ENCODE results near the gene SMAD6.
A peak's percentile ranks its signal among the peaks of the same experiment; 100 is the strongest.
"Not testable (repeated sequence)": the region's sequence is repeated elsewhere in the genome, so short reads cannot be mapped to it uniquely, and the experiment has no call there.

SMAD6 gene

DNA sequence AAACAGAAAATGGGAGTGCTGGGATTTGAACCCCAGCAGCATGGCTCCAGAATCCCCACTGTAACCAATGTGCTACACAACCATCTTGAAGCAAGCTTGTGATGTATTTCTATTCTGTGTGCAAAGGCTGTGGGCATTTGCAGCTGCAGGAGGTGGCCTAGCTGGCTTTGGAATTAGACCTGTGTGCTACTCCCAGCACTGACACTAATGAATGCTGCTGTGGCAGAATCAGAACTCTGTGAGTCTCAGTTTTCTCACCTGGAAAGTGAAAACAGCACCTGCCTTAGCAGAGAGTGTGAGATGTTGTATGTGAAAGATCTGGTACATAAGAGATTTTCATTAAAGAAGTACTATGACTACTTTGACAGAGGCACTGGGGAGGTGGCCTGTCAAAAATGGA, 21.5 kb upstream of the SMAD6 start:
- peaks cover 2% of the 10 kb centered on the region for H3K4me1 Mint-ChIP-seq
- H3K27ac Mint-ChIP-seq (ENCODE audit: low read depth), result no peak overlapping the region
- peaks cover 11% of the 10 kb centered on the region for H3K9me3 Mint-ChIP-seq
- H3K36me3 Mint-ChIP-seq (ENCODE audit: insufficient read depth), result no peaks in the 10 kb centered on the region
- DNase-seq (ENCODE audit: low spot score in 2 of 2), result no peak
- no peak for ATAC-seq (replicated peaks; ENCODE audit: extremely low read depth, poor library complexity, severe bottlenecking)
- H3K4me3 Mint-ChIP-seq, result no peak overlapping the region
- H3K27me3 Mint-ChIP-seq, result no peaks in the 10 kb centered on the region

GRCh38 chr15:66681395-66681794, 20.6 kb upstream of the SMAD6 start:
- no peaks in the 10 kb centered on the region for H3K27me3 Mint-ChIP-seq
- no peaks in the 10 kb centered on the region for H3K36me3 Mint-ChIP-seq (ENCODE audit: insufficient read depth)
- H3K4me3 Mint-ChIP-seq, result no peak overlapping the region
- peaks cover 11% of the 10 kb centered on the region for H3K9me3 Mint-ChIP-seq
- DNase-seq (ENCODE audit: low spot score in 2 of 2), result no peak
- no peaks in the 10 kb centered on the region for H3K4me1 Mint-ChIP-seq
- ATAC-seq (replicated peaks; ENCODE audit: extremely low read depth, poor library complexity, severe bottlenecking), result no peak
- no peak overlapping the region for H3K27ac Mint-ChIP-seq (ENCODE audit: low read depth)

DNA sequence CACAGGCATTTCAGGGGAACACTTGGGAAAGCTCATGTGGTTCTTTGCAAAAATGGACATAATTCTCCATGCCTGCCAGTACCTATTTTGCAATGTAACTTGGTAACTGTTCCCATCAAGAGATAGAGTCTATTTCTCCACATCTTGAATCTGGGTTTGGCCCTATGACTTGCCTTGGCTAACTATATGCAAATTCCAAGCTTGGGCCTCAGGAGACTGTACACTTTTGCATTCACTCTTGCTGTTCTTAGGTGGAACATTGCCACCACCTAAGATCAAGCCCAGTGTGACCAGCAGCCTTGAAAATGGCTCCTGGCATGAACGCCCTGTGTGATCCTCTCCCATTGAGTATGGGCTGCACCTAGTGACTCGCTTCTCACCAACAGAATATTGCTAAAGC, 19.8 kb upstream of the SMAD6 start:
- Mint-ChIP-seq H3K27me3 (no peaks in the 10 kb centered on the region), H3K4me3 (no peak overlapping the region), H3K4me1 (no peaks in the 10 kb centered on the region), H3K9me3 (peaks cover 11% of the 10 kb centered on the region), H3K27ac (ENCODE audit: low read depth) (no peak overlapping the region), H3K36me3 (ENCODE audit: insufficient read depth) (no peaks in the 10 kb centered on the region)
- DNase-seq (ENCODE audit: low spot score in 2 of 2), result no peak
- ATAC-seq (replicated peaks; ENCODE audit: extremely low read depth, poor library complexity, severe bottlenecking), result no peak

DNA sequence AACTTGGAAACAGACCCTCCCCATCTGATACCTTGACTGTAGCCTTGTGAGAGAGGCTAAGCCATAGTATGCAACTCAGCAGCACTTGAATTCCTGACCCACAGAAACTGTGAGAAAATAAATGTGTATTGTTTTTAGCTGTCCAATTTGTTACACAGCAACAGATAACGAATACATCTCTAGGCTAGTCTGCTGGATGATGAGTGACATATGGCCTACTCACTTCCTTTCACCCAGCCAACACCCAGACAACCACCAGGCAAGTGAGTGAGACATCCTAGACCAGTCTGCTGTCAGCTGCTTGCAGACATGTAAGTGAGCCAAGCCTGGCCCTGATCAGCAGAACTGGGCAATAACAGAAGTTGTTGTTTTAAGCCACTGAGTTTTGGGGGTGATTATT, 19.2 kb upstream of the SMAD6 start:
- H3K9me3 Mint-ChIP-seq, result peaks cover 11% of the 10 kb centered on the region
- H3K4me3 Mint-ChIP-seq, result no peak overlapping the region
- no peaks in the 10 kb centered on the region for H3K36me3 Mint-ChIP-seq (ENCODE audit: insufficient read depth)
- no peak for ATAC-seq (replicated peaks; ENCODE audit: extremely low read depth, poor library complexity, severe bottlenecking)
- H3K27ac Mint-ChIP-seq (ENCODE audit: low read depth), result no peak overlapping the region
- H3K27me3 Mint-ChIP-seq, result no peaks in the 10 kb centered on the region
- H3K4me1 Mint-ChIP-seq, result no peaks in the 10 kb centered on the region
- DNase-seq (ENCODE audit: low spot score in 2 of 2), result no peak

- Mint-ChIP-seq H3K36me3 (ENCODE audit: insufficient read depth) (no peaks in the 10 kb centered on the region), H3K9me3 (peaks cover 11% of the 10 kb centered on the region), H3K4me1 (no peaks in the 10 kb centered on the region), H3K4me3 (no peak overlapping the region), H3K27me3 (no peaks in the 10 kb centered on the region), H3K27ac (ENCODE audit: low read depth) (no peak overlapping the region)
- ATAC-seq (replicated peaks; ENCODE audit: extremely low read depth, poor library complexity, severe bottlenecking) (no peak), DNase-seq (ENCODE audit: low spot score in 2 of 2) (no peak)
Observed at GRCh38 chr15:66684136-66684681, 17.8 kb upstream of the SMAD6 start.

DNA sequence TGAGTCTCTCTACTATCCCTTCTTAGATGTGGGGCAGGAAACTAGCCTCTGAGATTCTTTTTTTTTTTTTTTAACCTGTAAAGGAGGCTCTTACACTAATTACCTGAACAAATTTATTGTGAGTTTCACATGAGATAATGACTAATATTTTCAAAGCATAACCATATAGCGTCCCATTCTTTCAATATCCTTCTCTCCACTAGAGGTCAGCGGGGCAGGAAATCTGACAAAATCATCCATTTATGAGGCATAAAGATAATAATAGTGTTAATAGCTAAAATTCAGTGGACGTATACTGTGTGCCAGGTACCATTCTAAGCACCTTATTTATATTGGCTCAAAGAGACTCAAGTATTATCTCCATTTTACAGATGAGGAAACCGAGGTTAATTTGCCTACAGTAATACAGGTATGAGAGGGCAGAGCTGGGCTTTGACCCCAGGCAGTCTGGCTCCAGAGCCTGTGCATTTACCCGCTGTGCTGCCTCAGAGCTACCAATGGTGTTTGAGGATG, 16.3 kb upstream of the SMAD6 start:
- Mint-ChIP-seq H3K4me1 (no peaks in the 10 kb centered on the region), H3K27ac (ENCODE audit: low read depth) (no peak overlapping the region), H3K4me3 (no peak overlapping the region), H3K36me3 (ENCODE audit: insufficient read depth) (no peaks in the 10 kb centered on the region), H3K27me3 (no peaks in the 10 kb centered on the region), H3K9me3 (peaks cover 11% of the 10 kb centered on the region)
- ATAC-seq (replicated peaks; ENCODE audit: extremely low read depth, poor library complexity, severe bottlenecking) (no peak), DNase-seq (ENCODE audit: low spot score in 2 of 2) (no peak)

DNA sequence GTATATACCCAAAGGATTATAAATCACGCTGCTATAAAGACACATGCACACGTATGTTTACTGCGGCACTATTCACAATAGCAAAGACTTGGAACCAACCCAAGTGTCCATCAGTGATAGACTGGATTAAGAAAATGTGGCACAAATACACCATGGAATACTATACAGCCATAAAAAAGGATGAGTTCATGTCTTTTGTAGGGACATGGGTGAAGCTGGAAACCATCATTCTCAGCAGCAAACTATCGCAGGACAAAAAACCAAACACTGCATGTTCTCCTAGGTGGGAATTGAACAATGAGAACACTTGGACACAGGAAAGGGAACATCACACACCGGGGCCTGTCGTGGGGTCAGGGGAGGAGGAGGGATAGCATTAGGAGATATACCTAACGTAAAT, 11.1 kb upstream of the SMAD6 start:
- not testable (repeated sequence) for H3K9me3 Mint-ChIP-seq; DNase-seq (ENCODE audit: low spot score in 2 of 2); ATAC-seq (replicated peaks; ENCODE audit: extremely low read depth, poor library complexity, severe bottlenecking); H3K27me3 Mint-ChIP-seq; H3K36me3 Mint-ChIP-seq (ENCODE audit: insufficient read depth); H3K4me3 Mint-ChIP-seq; H3K27ac Mint-ChIP-seq (ENCODE audit: low read depth); H3K4me1 Mint-ChIP-seq

DNA sequence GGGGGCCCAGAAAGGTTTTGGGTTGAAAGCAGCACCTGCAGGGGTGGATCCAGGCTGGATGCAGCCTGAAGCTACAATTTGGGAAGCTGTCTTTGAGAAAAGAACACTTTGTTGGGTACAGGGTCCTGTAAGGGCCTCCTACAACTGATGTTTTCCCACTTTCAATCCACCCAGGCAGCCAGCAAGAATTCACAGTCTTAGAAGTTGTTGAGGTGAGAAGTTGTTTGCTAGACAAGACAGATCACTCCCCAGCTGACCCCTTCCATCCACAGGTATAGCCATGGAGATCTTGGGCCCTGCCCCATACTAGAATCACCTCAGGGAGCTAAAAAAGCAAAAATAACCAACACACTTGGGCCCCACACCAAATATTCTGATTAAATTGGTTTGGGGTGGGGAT, 10.3 kb upstream of the SMAD6 start:
- Mint-ChIP-seq H3K27ac (ENCODE audit: low read depth) (no peak overlapping the region), H3K4me1 (peaks cover 10% of the 10 kb centered on the region), H3K36me3 (ENCODE audit: insufficient read depth) (no peaks in the 10 kb centered on the region), H3K9me3 (no peaks in the 10 kb centered on the region), H3K27me3 (no peaks in the 10 kb centered on the region), H3K4me3 (no peak overlapping the region)
- DNase-seq (ENCODE audit: low spot score in 2 of 2) (no peak), ATAC-seq (replicated peaks; ENCODE audit: extremely low read depth, poor library complexity, severe bottlenecking) (no peak)

DNA sequence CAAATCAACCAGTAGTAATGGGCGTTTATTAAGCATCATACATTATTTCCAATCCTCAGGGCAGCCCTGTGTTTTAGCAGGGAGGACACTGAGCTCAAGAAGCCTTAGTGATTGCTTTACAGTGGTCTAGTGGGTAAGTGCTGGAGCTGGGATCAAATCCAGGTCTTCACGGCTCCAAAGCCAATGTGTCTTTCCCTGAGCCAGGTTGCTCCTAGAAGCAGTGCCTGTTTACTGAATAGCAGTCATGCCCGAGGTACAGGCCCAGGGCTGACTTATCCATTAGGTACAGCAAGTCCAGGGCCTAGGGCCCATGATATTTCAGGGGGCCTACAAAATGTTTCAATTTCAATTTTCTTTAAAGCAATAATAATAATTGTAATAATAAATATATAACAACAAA, 9.6 kb upstream of the SMAD6 start:
- peaks cover 10% of the 10 kb centered on the region for H3K4me1 Mint-ChIP-seq
- no peak overlapping the region for H3K27ac Mint-ChIP-seq (ENCODE audit: low read depth)
- no peak for ATAC-seq (replicated peaks; ENCODE audit: extremely low read depth, poor library complexity, severe bottlenecking)
- no peaks in the 10 kb centered on the region for H3K27me3 Mint-ChIP-seq
- H3K9me3 Mint-ChIP-seq, result no peaks in the 10 kb centered on the region
- no peaks in the 10 kb centered on the region for H3K36me3 Mint-ChIP-seq (ENCODE audit: insufficient read depth)
- no peak overlapping the region for H3K4me3 Mint-ChIP-seq
- DNase-seq (ENCODE audit: low spot score in 2 of 2), result no peak

DNA sequence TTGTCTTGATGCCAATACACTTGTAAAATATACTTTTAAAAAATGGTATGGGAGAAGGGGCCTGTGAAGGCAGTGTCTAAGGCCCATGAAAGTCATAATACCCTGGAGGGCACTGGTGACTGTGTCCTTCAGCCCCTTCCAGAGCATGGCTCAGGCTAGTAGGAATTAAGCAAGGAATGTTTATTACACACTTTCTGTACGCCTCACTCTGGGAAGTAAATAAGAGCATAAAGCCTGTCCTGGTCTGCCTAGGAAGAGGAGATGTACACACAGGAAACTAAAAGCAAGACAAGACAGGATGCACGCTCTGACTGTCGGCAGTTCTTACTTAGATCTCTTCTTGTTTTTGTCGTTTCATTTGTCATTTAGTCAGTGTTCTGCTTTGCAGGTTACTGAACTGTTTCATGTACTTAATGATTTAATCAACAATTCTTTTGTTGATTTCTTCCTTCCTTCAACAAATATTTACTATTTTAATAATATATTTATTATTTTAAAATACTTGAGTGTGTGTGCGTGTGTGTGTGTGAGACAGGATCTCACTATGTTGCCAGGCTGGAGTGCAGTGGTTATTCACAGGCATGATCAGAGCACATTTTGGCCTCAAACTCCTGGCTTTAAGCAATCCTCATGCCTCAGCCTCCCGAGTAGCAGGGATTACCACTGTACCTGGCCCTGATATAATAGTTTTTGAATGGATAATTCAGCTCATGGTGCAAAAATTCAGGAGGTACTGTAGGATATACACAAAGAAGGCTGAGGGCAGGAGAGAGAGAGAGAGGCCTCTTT, 9.0 kb upstream of the SMAD6 start:
- no peak for DNase-seq (ENCODE audit: low spot score in 2 of 2)
- no peaks in the 10 kb centered on the region for H3K9me3 Mint-ChIP-seq
- H3K4me1 Mint-ChIP-seq, result peaks cover 10% of the 10 kb centered on the region
- H3K27me3 Mint-ChIP-seq, result no peaks in the 10 kb centered on the region
- no peak overlapping the region for H3K27ac Mint-ChIP-seq (ENCODE audit: low read depth)
- H3K36me3 Mint-ChIP-seq (ENCODE audit: insufficient read depth), result no peaks in the 10 kb centered on the region
- peak; percentile 40 for ATAC-seq (replicated peaks; ENCODE audit: extremely low read depth, poor library complexity, severe bottlenecking)
- no peak overlapping the region for H3K4me3 Mint-ChIP-seq

- H3K4me1 Mint-ChIP-seq, result peaks cover 13% of the 10 kb centered on the region
- DNase-seq (ENCODE audit: low spot score in 2 of 2), result no peak
- H3K27ac Mint-ChIP-seq (ENCODE audit: low read depth), result no peak overlapping the region
- H3K9me3 Mint-ChIP-seq, result no peaks in the 10 kb centered on the region
- ATAC-seq (replicated peaks; ENCODE audit: extremely low read depth, poor library complexity, severe bottlenecking), result no peak
- H3K27me3 Mint-ChIP-seq, result peaks cover 2% of the 10 kb centered on the region
- peaks cover 2% of the 10 kb centered on the region for H3K36me3 Mint-ChIP-seq (ENCODE audit: insufficient read depth)
- no peak overlapping the region for H3K4me3 Mint-ChIP-seq
Observed at GRCh38 chr15:66696770-66697169, 5.3 kb upstream of the SMAD6 start.

DNA sequence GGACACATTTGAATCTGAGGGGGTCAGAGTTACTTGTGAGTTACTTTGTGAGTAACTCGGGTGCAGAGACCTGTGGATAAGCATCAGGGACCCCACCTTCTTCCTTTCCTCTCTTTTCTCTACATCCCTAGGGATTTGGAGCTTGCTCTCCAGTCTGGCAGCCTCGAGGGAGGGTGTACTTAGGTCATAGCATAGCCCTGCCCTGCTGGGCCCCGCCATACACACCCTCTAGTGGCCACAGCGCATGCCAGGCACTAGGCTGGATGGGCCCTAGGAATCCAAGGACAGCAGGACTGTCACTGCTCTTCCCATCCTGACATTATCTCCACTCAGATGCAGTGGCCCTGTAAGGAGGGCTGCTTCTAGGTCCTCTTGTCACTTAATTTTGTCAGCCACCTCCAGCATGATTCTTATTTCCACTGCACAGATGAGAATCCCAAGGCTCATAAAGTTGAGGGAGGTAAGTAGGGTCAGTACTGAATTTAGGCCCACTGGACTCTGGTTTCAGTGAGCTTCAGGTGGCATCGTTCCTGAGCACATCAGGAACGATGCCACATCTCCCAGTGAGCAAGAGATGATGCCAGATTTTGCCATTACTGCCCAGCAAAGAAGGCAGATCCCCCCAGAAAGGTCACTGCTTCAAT, 3.6 kb upstream of the SMAD6 start:
- DNase-seq (ENCODE audit: low spot score in 2 of 2), result no peak
- H3K27ac Mint-ChIP-seq (ENCODE audit: low read depth), result no peak overlapping the region
- no peak for ATAC-seq (replicated peaks; ENCODE audit: extremely low read depth, poor library complexity, severe bottlenecking)
- H3K27me3 Mint-ChIP-seq, result peaks cover 11% of the 10 kb centered on the region
- H3K9me3 Mint-ChIP-seq, result no peaks in the 10 kb centered on the region
- H3K4me3 Mint-ChIP-seq, result no peak overlapping the region
- H3K36me3 Mint-ChIP-seq (ENCODE audit: insufficient read depth), result peaks cover 2% of the 10 kb centered on the region
- H3K4me1 Mint-ChIP-seq, result peaks cover 13% of the 10 kb centered on the region

- DNase-seq (ENCODE audit: low spot score in 2 of 2), result no peak
- Mint-ChIP-seq H3K27me3 (peaks cover 11% of the 10 kb centered on the region), H3K27ac (ENCODE audit: low read depth) (no peak overlapping the region), H3K4me1 (peaks cover 13% of the 10 kb centered on the region), H3K36me3 (ENCODE audit: insufficient read depth) (peaks cover 2% of the 10 kb centered on the region), H3K4me3 (no peak overlapping the region), H3K9me3 (no peaks in the 10 kb centered on the region)
- no peak for ATAC-seq (replicated peaks; ENCODE audit: extremely low read depth, poor library complexity, severe bottlenecking)
Observed at GRCh38 chr15:66698971-66699370, 3.1 kb upstream of the SMAD6 start.
